Hair follicle dermal papilla cell (primary cell): Measurements from ENCODE around the gene KRTAP17-1. TPM values are rescaled to one million over a fixed set of nuclear protein-coding genes. Genes with fewer than 3 reads are reported as not detected.

Experiments
- small RNA-seq: library from RNA; depleted of rRNA; stranded (forward); fragments of <200 nt; gene quantifications from one replicate; pipeline ENCODE3, GENCODE V24; 2012
- total RNA-seq: library from RNA; depleted of rRNA; stranded (reverse); fragments of >200 nt; gene quantifications from 2 replicates; pipeline ENCODE4 v1.2.3, GENCODE V29; 2012

Gene KRTAP17-1
- not detected in 2 replicates for total RNA-seq

GRCh38 chr17:41315204-41315794 lies at the start of gene KRTAP17-1:
KRTAP17-1 (minus strand) TSS chr17:41315710; CDS start chr17:41315650, 60 bp downstream.

GRCh38 chr17:41350381-41350878 lies 34.9 kb upstream of the KRTAP17-1 start, which contains the start of gene KRT33A:
KRT33A (minus strand) TSS chr17:41350828; CDS start chr17:41350767, 61 bp downstream.

GRCh38 chr17:41308918-41309359 lies 6.6 kb downstream of the KRTAP17-1 start, which contains the start of gene KRTAP16-1:
KRTAP16-1 (minus strand) TSS chr17:41309309; CDS start chr17:41309253, 56 bp downstream.

GRCh38 chr17:41301916-41302901 lies 13.3 kb downstream of the KRTAP17-1 start, which contains the start of gene KRTAP29-1:
KRTAP29-1 (minus strand) TSS chr17:41302851; CDS start chr17:41302851, 0 bp downstream.

GRCh38 chr17:41275648-41276190 lies 39.8 kb downstream of the KRTAP17-1 start, which contains the start of gene KRTAP9-7:
KRTAP9-7 (plus strand) TSS chr17:41275698; CDS start chr17:41275698, 0 bp downstream.

GRCh38 chr17:41265078-41265477 lies 50.4 kb downstream of the KRTAP17-1 start, which contains the start of gene KRTAP9-6:
KRTAP9-6 (plus strand) TSS chr17:41265378; CDS start chr17:41265378, 0 bp downstream.

Small RNA genes lying within 50 kb of the gene (small RNA-seq; reads per million reads assigned to genes)
- not detected for gene KRTAP9-10P

Other genes with a start within 250 kb of the KRTAP17-1 start
- not detected in 2 replicates for gene KRTAP2-4, start 249.8 kb downstream of the KRTAP17-1 start, total RNA-seq
- not detected in 2 replicates for gene KRTAP4-7, start 231.6 kb downstream of the KRTAP17-1 start, total RNA-seq
- not detected in 2 replicates for gene KRTAP4-8, start 217.6 kb downstream of the KRTAP17-1 start, total RNA-seq
- gene KRTAP4-16, start 213.5 kb downstream of the KRTAP17-1 start, total RNA-seq: not detected in 2 replicates
- gene KRTAP4-9, start 210.3 kb downstream of the KRTAP17-1 start, total RNA-seq: not detected in 2 replicates
- not detected in 2 replicates for gene KRTAP4-11, start 197.3 kb downstream of the KRTAP17-1 start, total RNA-seq
- not detected in 2 replicates for gene KRTAP4-12, start 191.5 kb downstream of the KRTAP17-1 start, total RNA-seq
- gene KRTAP4-6, start 175.2 kb downstream of the KRTAP17-1 start, total RNA-seq: not detected in 2 replicates
- not detected in 2 replicates for gene KRTAP4-5, start 165.9 kb downstream of the KRTAP17-1 start, total RNA-seq
- not detected in 2 replicates for gene KRTAP4-4, start 155.0 kb downstream of the KRTAP17-1 start, total RNA-seq
- not detected in 2 replicates for gene KRTAP4-3, start 147.5 kb downstream of the KRTAP17-1 start, total RNA-seq
- not detected in 2 replicates for gene KRTAP4-2, start 137.5 kb downstream of the KRTAP17-1 start, total RNA-seq
- gene KRTAP4-1, start 130.8 kb downstream of the KRTAP17-1 start, total RNA-seq: not detected in 2 replicates
- not detected in 2 replicates for gene KRTAP9-1, start 125.8 kb downstream of the KRTAP17-1 start, total RNA-seq
- gene KRTAP9-2, start 89.1 kb downstream of the KRTAP17-1 start, total RNA-seq: not detected in 2 replicates
- gene KRTAP9-3, start 83.3 kb downstream of the KRTAP17-1 start, total RNA-seq: not detected in 2 replicates
- gene KRTAP9-8, start 77.7 kb downstream of the KRTAP17-1 start, total RNA-seq: not detected in 2 replicates
- not detected in 2 replicates for gene KRTAP9-4, start 66.0 kb downstream of the KRTAP17-1 start, total RNA-seq
- not detected in 2 replicates for gene KRTAP9-9, start 60.3 kb downstream of the KRTAP17-1 start, total RNA-seq
- not detected in 2 replicates for gene KRTAP9-6, start 50.3 kb downstream of the KRTAP17-1 start, total RNA-seq
- gene KRTAP9-7, start 40.0 kb downstream of the KRTAP17-1 start, total RNA-seq: not detected in 2 replicates
- not detected in 2 replicates for gene KRTAP29-1, start 12.9 kb downstream of the KRTAP17-1 start, total RNA-seq
- not detected in 2 replicates for gene KRTAP16-1, start 6.4 kb downstream of the KRTAP17-1 start, total RNA-seq
- gene KRT33A, start 35.1 kb upstream of the KRTAP17-1 start, total RNA-seq: not detected in 2 replicates
- not detected in 2 replicates for gene KRT33B, start 54.1 kb upstream of the KRTAP17-1 start, total RNA-seq
- 0.16 TPM in 1 of 2 replicates, not detected in the other for gene KRT34, start 66.6 kb upstream of the KRTAP17-1 start, total RNA-seq
- not detected in 2 replicates for gene KRT31, start 81.9 kb upstream of the KRTAP17-1 start, total RNA-seq
- gene KRT37, start 108.9 kb upstream of the KRTAP17-1 start, total RNA-seq: not detected in 2 replicates
- not detected in 2 replicates for gene KRT38, start 125.3 kb upstream of the KRTAP17-1 start, total RNA-seq
- not detected in 2 replicates for gene KRT32, start 151.7 kb upstream of the KRTAP17-1 start, total RNA-seq
- gene KRT35, start 165.4 kb upstream of the KRTAP17-1 start, total RNA-seq: not detected in 2 replicates
- gene KRT36, start 174.2 kb upstream of the KRTAP17-1 start, total RNA-seq: not detected in 2 replicates
- not detected in 2 replicates for gene KRT13, start 189.9 kb upstream of the KRTAP17-1 start, total RNA-seq
- gene KRT15, start 203.2 kb upstream of the KRTAP17-1 start, total RNA-seq: 0.32 and 0.97 TPM in 2 replicates
- 0.73 and 0.81 TPM in 2 replicates for gene KRT19, start 212.6 kb upstream of the KRTAP17-1 start, total RNA-seq